ENCODE results near the gene PCCA.
"Not testable (repeated sequence)": the region's sequence is repeated elsewhere in the genome, so short reads cannot be mapped to it uniquely, and the experiment has no call there.

PCCA gene

DNA sequence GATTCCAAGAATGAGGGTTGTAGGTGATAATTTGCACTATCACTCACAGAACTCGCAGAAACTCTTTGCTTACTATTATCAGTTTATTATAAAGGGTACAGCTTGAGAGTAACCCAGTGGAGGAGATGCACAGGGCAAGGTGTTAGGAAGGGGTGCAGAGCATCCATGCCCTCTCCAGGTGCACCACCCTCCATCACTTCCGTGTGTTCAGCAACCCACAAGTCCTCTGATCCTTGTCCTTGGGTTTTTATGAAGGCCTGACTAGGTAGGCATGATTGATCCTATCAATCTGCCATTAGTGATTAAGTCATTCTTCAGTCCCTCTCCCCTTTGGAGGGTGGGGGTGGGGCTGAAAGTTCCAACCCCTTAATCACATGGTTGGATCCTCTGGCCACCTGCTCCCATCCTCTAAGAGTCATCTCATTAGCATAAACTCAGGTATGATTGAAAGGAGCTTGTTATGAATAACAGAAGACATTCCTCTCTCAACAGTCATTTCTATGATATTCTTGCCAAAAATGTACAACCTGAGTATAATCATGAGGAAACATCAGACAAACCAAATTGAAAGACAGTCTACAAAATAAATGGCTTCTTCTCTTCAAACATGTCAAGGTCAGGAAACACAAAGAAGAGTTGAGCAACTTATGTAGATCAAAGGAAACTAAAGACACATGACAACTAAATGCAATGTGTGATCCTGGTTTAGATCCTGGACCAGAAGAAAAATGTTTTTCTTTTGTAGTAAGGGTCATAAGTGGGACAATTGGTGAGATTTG, 225.4 kb downstream of the PCCA start:
- DNase-seq: no peak

DNA sequence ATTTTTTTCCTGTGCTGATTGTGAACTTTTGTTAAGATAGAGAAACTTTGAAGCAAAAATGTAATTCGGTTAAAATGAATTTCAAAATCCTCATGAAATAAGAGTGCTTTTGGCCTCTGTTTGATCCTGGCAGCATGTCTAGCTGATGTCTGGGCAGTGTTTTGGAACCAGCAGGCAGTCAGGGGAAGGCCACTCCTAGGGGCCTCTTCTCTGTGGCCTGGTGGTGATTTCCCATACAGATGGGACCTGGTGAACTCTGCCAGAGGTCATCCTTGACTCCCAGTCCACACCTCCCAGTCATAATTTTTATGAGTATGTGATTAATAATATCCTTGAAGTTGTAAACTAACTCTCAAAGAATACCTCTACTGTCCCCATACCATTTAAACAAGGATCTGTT, 226.6 kb downstream of the PCCA start:
- no peak for DNase-seq

GRCh38 chr13:100318473-100318872, 229.6 kb downstream of the PCCA start:
- not testable (repeated sequence) for DNase-seq

DNA sequence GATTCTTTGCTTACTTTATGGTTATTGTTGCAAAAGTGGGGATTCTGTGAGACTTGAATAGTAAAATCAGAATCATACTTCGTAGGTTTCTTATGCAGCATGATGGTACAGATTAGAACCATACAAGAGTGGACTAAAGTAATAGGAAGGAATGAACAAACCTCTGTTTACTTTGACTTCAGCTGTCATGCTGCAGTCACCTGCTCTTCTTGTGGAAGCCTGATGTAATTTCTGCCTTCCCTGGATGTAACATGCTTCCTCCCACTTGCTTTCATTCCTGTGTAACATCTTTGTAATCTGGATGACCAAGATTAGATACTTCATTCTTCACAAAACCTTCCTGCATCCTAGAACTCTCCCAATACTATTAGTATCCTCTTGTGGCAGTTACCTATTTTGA, 235.0 kb downstream of the PCCA start:
- no peak for DNase-seq

DNA sequence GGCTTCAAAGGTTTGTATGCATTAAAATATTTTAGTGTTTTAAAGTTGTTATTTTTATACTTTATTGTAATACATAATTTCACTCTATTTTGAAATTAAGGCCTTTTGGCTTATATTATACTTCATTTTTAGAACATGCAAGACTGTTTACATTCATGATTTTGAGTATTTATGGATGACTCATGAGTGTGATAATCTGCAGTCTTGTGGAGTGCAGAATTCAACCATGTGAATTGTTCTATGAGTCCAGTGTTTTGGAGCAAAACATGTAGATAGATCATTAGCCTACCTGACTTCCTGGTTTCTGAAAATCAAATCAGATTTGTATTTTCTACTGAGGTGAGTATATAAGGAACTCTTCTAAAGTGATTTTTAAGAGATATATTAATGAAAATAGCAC, 241.8 kb downstream of the PCCA start:
- DNase-seq: no peak

- DNase-seq: no peak
These were observed 244.2 kb downstream of the PCCA start for GRCh38 chr13:100333141-100333540.

DNA sequence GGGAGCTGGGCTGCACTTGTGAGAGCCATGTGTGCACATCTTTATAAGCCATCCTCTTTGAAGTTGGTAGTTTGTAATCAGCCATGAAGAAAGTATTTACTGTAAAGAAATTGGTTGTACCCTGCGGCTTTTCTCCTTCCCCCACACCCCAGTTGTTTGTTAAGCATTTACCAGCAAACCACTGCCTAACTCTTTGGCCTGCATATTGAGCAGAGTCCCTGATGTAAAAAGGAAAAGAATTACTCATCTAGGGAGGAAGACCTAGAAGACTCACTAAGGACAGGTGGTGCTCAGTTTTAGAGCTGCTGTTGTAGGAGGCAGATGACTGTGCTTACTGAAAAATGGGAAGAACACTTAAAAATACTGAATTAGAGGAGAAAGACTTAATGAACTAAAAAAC, 245.3 kb downstream of the PCCA start:
- no peak for DNase-seq

DNA sequence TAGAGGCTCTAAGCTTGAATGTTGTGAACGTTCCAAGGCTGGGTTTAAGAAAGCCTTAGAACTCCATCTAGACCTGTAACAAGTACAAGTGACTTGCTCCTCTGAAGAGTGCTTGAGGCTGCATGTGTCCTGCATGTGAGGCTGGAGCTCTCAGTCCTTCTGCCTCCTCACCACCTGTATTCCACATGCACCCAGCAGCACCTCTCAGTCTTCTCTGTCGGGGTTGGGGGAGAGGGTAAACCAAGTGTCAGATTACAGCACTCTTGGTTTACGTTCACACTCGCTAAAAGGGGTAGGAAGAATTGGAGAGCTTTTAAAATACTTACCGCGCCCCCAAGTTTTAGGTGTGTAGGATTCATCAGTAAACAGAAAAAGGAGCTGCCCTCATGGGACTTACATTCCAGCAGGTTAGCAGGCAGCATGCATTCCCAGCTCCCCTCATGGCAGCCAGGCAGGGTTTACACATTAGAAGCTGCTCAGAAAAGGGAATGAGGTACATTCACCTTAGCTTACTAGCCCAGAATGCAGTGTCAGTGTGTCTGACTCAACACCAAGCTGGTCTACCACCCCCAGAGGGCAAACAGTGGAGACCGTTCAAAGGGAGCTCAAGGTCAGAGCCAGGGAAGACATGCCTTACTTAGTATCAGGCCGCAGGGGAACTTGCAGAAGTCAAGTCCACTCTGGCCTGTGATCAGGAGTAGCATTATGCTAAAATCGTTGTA, 248.1 kb downstream of the PCCA start:
- DNase-seq: no peak

DNA sequence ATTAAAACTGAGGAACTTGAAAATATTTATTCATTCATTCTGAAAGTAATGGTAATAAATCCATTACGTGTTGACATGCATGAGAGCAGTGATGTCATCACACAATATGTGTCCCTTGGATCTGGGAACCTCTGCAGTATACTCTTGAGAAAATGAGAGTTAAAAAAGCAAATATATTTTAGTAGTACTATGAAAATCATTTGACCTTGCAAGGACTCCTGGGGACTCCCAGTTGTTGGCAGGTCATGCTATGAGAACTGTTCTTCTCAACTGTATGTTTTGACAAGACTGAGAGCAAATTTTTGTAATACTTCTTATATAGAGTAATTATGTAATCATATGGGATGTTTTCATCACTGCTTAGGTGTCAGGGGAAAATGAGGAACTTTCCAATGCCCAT, 249.4 kb downstream of the PCCA start:
- DNase-seq: no peak

DNA sequence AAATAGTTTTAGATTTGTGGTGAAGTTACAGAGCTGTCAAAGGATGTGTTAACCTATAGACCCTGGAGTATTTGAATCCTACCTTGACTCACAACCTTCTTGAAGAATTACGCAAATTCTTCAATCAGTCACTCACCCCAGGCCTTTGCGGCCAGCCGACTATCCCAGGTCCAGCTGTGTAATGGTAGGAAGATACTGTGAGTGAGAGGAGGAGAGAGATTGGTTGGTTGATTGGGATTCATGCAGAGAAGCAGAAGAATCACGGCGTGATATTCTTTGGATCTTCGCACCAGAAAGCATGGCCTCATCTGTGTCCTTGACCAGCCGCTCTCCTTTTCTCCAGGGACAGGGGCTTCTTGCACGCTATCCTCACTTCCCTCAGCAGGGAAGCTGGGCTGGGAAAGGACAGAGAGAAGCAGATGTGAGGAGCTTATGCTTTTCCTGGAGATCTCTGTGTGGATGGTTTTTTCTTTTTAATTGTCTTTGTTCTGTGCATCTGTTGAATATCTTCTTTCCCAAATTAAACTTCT, 250.6 kb downstream of the PCCA start:
- DNase-seq: no peak

DNA sequence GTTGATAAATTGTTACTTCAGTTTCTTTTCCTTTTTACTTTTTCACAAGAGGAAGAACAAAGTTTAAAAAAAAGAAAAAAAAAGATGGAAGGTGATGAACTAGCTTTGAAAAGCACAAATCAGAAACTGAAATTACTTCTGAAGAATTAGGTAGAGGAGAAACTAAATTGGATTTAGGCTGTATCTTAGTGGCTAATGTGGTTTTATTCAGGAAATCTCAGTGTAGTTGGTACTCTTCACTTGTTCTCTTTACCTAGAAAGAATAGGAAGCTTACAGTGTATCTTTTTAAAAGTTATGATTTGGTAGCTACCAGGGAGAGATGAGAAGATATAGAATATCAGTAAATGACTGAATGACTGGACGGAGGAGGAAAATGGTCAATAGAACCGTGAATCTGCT, 252.0 kb downstream of the PCCA start:
- DNase-seq: no peak

DNA sequence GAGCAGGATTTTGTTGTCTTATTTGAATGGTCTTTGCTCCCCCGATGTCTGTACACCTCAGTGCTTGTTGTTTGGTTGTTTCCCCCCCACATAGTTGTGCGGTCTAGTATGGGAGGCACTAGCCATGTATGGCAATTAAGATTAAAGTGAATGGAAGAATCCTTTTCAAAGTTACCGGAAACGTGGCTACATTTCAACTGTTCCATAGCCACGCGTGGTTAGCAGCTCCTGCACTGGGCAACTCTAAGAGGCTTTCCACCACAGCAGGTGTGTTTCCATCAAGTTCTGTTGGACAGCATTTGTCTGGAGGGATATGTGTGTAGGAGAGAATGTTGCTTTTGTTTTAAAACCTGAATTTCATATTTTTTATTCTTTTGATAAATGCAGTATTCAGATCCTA, 252.4 kb downstream of the PCCA start:
- no peak for DNase-seq

- DNase-seq: no peak
These were observed 255.7 kb downstream of the PCCA start for GRCh38 chr13:100344544-100344943.

DNA sequence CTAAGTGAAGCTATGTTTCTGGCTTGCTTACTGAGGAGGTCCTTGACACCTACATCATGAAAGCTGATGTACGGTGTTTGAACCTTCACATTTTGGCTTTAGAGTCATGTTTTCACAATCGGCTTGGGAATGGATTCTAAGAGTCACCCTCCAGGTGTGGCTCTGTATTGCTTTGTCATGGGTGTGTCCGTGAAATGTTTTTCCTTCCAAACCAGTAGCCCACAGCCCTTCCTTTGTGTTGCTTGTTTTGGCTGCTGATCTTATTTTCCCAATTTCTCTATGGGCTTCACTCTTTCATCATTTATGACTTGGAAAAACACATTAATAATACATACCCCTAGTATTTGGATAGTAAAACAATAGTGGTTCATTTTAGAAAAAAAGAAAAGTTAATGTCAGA, 259.1 kb downstream of the PCCA start:
- DNase-seq: no peak

- no peak for DNase-seq
These were observed 260.7 kb downstream of the PCCA start for GRCh38 chr13:100349594-100349993.

- no peak for DNase-seq
These were observed 261.7 kb downstream of the PCCA start for GRCh38 chr13:100350601-100351000.

DNA sequence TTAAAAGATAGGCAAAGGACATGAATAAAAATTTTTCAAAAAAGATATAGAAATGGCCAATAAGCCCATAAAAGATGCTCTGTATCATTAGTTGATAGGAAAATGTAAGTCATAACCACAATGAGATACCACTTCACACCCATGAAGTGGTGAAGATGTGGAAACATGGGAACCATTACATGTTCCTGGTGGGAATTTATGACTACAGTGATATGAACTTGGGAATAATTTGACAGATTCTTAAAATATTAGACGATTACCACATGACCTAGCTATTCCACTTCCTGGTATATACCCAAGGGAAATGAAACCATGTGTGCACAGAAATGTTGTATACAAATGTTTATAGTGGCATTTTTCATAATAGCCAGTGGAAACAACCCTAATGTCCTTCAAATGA, 267.5 kb downstream of the PCCA start:
- DNase-seq: no peak

- no peak for DNase-seq
These were observed 268.0 kb downstream of the PCCA start for GRCh38 chr13:100356889-100357288.

GRCh38 chr13:100357764-100358163, 268.9 kb downstream of the PCCA start:
- no peak for DNase-seq

- no peak for DNase-seq
These were observed 272.6 kb downstream of the PCCA start for GRCh38 chr13:100361504-100361903.

GRCh38 chr13:100362371-100362770, 273.5 kb downstream of the PCCA start:
- DNase-seq: no peak

- no peak for DNase-seq
These were observed 273.9 kb downstream of the PCCA start for GRCh38 chr13:100362781-100363180.

DNA sequence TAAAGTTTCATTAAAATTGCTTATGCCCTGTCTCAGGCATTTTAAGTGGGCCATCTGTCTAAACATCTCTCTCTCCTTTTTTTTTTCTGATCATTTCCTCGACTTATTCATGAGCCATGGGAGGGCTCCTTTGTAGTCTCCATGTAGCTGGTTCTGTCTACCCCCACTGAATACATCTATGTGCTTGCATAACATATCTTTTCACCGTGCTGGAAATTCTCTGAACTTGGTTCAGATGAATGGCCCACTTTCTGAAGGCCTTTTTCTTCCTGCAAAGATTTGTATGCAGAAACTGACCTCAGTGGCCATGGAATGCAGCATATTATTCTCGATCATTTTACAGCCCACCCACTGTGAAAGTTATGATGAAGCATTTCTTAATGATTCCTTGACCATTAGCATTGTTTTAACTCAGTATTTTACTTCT, 274.4 kb downstream of the PCCA start:
- DNase-seq: no peak

- DNase-seq: no peak
These were observed 275.0 kb downstream of the PCCA start for GRCh38 chr13:100363874-100364273.

Data from activated effector memory CD4-positive, alpha-beta T cell treated with anti-CD3 and anti-CD28 coated beads, Interleukin-2, amount 50 U/mL, for 16 hours (primary cell).